ENCODE measurements around the gene RAD1. TPM values are rescaled to one million over a fixed set of nuclear protein-coding genes. Genes with fewer than 3 reads are reported as not detected.

Gene RAD1
- total RNA-seq, 1 experiment from 2014 or later: 24.8 TPM

DNA sequence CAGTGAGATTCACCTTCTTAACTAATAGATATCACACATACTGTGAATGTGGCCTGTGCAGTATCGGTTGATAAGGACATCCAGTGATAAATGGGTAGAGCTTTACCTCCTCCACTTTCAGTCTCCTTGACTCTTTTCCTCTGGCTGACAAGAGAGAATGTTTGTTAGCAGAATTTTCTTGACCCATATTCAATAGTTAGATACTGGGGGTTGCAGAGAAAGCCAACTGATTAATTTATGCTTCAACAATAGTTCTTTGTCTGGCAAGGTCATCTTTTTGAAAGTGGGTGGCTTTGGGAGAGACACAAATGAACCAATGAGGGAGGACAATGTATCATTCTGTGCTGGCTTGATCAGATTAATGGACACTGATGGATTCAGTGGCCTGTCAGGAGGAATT lies 46.0 kb downstream of the RAD1 start:
- no TSS peak for BruUV-seq (replicated peaks)
- CTCF ChIA-PET: no interaction called here
- no peaks in the 10 kb centered on the region for H4K20me1 ChIP-seq (ENCODE audit: insufficient read depth)
- POLR2A ChIA-PET: no interaction called here
- DNase-seq (ENCODE audit: low read depth, low spot score) (no peak), ATAC-seq (no peak)
- H3K9me2 ChIP-seq (ENCODE audit: insufficient read depth): no peaks in the 10 kb centered on the region
- no peaks in the 10 kb centered on the region for H3K79me2 ChIP-seq (ENCODE audit: insufficient read depth, low read length)
- no peaks in the 10 kb centered on the region for H3K27me3 ChIP-seq (ENCODE audit: insufficient read depth, low read length)
- no peak overlapping the region for H3K4me3 ChIP-seq (replicated peaks in 1 of 2; ENCODE audit: low read depth in 1 of 2, low read length in 2 of 2)
- H3K4me1 ChIP-seq (ENCODE audit: control insufficient read depth in 1 of 2, insufficient read depth in 2 of 2, low read length in 2 of 2): no peaks in the 10 kb centered on the region
- RAD21 ChIA-PET (ENCODE audit: low non-redundant PET in 1 of 2, low total read pairs in 2 of 2, uncharacterized antibody in 2 of 2, unreplicated experiment in 2 of 2): no interaction called here
- intact Hi-C loops (cut with micrococcal nuclease): no loop called here
- H2AFZ ChIP-seq (ENCODE audit: low read depth, low read length, poor library complexity, severe bottlenecking): no peak overlapping the region
- H3K27ac ChIP-seq (ENCODE audit: low read depth, low read length): no peak overlapping the region
- H3K36me3 ChIP-seq (ENCODE audit: control insufficient read depth in 1 of 2, insufficient read depth in 2 of 2, low read length in 2 of 2): no peaks in the 10 kb centered on the region
- H3K4me2 ChIP-seq (ENCODE audit: low read length): no peak overlapping the region
- no peaks in the 10 kb centered on the region for H3K9me3 ChIP-seq (ENCODE audit: control insufficient read depth in 1 of 2, insufficient read depth in 1 of 2, low read depth in 1 of 2, low read length in 2 of 2)
- H3K9ac ChIP-seq (ENCODE audit: low read length): no peak overlapping the region
- TF ChIP-seq SIN3A (IDR thresholded peaks at IDR 0.05; ENCODE audit: low read depth) (no peak), ZNF274 (IDR thresholded peaks at IDR 0.05; ENCODE audit: low read depth, low read length) (no peak), TCF7L2 (IDR thresholded peaks at IDR 0.05; ENCODE audit: borderline replicate concordance, extremely low read depth, insufficient read depth, insufficient read length) (no peak), SRF (IDR thresholded peaks at IDR 0.05; ENCODE audit: low read depth) (no peak), ZFX (IDR thresholded peaks at IDR 0.05) (no peak), EGR1 (IDR thresholded peaks at IDR 0.05; ENCODE audit: low read depth) (no peak), POLR2A (IDR thresholded peaks at IDR 0.05; ENCODE audit: borderline replicate concordance, extremely low read depth, insufficient read depth, insufficient read length) (no peak), EZH2phosphoT487 (IDR thresholded peaks at IDR 0.05; ENCODE audit: borderline replicate concordance) (no peak), EZH2 (IDR thresholded peaks at IDR 0.05) (no peak), ELF1 (IDR thresholded peaks at IDR 0.05; ENCODE audit: borderline replicate concordance, low read depth) (no peak), CBX3 (IDR thresholded peaks at IDR 0.05; ENCODE audit: low read depth) (no peak), POLR2AphosphoS5 (IDR thresholded peaks at IDR 0.05; ENCODE audit: low read depth, low read length) (no peak), RAD21 (IDR thresholded peaks at IDR 0.05; ENCODE audit: low read depth) (no peak)
- TF ChIP-seq, protein P1, sequence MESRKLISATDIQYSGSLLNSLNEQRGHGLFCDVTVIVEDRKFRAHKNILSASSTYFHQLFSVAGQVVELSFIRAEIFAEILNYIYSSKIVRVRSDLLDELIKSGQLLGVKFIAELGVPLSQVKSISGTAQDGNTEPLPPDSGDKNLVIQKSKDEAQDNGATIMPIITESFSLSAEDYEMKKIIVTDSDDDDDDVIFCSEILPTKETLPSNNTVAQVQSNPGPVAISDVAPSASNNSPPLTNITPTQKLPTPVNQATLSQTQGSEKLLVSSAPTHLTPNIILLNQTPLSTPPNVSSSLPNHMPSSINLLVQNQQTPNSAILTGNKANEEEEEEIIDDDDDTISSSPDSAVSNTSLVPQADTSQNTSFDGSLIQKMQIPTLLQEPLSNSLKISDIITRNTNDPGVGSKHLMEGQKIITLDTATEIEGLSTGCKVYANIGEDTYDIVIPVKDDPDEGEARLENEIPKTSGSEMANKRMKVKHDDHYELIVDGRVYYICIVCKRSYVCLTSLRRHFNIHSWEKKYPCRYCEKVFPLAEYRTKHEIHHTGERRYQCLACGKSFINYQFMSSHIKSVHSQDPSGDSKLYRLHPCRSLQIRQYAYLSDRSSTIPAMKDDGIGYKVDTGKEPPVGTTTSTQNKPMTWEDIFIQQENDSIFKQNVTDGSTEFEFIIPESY (IDR thresholded peaks at IDR 0.05; ENCODE audit: extremely low read depth, insufficient replicate concordance, low read length): no peak
- TF ChIP-seq, protein P2, sequence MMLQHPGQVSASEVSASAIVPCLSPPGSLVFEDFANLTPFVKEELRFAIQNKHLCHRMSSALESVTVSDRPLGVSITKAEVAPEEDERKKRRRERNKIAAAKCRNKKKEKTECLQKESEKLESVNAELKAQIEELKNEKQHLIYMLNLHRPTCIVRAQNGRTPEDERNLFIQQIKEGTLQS (IDR thresholded peaks at IDR 0.05): no peak
- TF ChIP-seq, protein P3, sequence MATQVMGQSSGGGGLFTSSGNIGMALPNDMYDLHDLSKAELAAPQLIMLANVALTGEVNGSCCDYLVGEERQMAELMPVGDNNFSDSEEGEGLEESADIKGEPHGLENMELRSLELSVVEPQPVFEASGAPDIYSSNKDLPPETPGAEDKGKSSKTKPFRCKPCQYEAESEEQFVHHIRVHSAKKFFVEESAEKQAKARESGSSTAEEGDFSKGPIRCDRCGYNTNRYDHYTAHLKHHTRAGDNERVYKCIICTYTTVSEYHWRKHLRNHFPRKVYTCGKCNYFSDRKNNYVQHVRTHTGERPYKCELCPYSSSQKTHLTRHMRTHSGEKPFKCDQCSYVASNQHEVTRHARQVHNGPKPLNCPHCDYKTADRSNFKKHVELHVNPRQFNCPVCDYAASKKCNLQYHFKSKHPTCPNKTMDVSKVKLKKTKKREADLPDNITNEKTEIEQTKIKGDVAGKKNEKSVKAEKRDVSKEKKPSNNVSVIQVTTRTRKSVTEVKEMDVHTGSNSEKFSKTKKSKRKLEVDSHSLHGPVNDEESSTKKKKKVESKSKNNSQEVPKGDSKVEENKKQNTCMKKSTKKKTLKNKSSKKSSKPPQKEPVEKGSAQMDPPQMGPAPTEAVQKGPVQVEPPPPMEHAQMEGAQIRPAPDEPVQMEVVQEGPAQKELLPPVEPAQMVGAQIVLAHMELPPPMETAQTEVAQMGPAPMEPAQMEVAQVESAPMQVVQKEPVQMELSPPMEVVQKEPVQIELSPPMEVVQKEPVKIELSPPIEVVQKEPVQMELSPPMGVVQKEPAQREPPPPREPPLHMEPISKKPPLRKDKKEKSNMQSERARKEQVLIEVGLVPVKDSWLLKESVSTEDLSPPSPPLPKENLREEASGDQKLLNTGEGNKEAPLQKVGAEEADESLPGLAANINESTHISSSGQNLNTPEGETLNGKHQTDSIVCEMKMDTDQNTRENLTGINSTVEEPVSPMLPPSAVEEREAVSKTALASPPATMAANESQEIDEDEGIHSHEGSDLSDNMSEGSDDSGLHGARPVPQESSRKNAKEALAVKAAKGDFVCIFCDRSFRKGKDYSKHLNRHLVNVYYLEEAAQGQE (IDR thresholded peaks at IDR 0.05; ENCODE audit: low read depth): no peak
- TF ChIP-seq, protein P4, sequence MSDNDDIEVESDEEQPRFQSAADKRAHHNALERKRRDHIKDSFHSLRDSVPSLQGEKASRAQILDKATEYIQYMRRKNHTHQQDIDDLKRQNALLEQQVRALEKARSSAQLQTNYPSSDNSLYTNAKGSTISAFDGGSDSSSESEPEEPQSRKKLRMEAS (IDR thresholded peaks at IDR 0.05): no peak
- TF ChIP-seq, protein P5, sequence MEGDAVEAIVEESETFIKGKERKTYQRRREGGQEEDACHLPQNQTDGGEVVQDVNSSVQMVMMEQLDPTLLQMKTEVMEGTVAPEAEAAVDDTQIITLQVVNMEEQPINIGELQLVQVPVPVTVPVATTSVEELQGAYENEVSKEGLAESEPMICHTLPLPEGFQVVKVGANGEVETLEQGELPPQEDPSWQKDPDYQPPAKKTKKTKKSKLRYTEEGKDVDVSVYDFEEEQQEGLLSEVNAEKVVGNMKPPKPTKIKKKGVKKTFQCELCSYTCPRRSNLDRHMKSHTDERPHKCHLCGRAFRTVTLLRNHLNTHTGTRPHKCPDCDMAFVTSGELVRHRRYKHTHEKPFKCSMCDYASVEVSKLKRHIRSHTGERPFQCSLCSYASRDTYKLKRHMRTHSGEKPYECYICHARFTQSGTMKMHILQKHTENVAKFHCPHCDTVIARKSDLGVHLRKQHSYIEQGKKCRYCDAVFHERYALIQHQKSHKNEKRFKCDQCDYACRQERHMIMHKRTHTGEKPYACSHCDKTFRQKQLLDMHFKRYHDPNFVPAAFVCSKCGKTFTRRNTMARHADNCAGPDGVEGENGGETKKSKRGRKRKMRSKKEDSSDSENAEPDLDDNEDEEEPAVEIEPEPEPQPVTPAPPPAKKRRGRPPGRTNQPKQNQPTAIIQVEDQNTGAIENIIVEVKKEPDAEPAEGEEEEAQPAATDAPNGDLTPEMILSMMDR (IDR thresholded peaks at IDR 0.05 in 2 of 3, conservative IDR thresholded peaks at IDR 0.05 in 1 of 3; ENCODE audit: borderline replicate concordance in 1 of 3, insufficient read depth in 1 of 3, low read depth in 2 of 3, low read length in 2 of 3): no peak

All from HCT116 (cell line).